Measurements from ENCODE around the gene WDR33. TPM values are rescaled to one million over a fixed set of nuclear protein-coding genes. Genes with fewer than 3 reads are reported as not detected.

WDR33 gene
- total RNA-seq, 3 donors from 2014 or later: 49.4 to 83.3 (median 50.1) TPM

DNA sequence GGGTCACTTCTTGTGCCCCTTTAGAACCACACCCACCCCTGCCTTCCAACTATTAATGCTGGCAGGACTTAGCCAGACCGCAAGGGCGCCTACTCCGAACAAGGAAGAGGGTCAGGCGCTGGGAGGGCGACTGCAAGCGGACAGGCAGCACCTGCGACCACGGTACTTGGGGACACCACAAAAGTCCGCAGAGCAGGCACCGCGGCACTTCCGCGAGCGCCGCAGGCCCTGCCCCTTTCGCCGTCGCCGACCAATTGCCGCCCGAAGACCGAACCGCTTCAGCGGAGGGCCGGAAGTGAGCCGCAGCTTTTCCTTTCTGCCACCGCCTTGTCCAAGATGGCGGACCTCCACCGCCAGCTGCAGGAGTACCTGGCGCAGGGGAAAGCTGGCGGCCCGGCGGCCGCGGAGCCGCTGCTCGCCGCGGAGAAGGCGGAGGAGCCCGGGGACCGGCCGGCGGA is 109.7 kb downstream of the WDR33 start, which contains the start of gene SFT2D3:
Gene SFT2D3, plus strand, starts transcription at position 305 of the 458 bp plus-strand sequence. Its CDS starts 32 bp downstream, at position 337.
- intact Hi-C loops (cut with DNase I; ENCODE audit: low total_unique reads): no loop called here

DNA sequence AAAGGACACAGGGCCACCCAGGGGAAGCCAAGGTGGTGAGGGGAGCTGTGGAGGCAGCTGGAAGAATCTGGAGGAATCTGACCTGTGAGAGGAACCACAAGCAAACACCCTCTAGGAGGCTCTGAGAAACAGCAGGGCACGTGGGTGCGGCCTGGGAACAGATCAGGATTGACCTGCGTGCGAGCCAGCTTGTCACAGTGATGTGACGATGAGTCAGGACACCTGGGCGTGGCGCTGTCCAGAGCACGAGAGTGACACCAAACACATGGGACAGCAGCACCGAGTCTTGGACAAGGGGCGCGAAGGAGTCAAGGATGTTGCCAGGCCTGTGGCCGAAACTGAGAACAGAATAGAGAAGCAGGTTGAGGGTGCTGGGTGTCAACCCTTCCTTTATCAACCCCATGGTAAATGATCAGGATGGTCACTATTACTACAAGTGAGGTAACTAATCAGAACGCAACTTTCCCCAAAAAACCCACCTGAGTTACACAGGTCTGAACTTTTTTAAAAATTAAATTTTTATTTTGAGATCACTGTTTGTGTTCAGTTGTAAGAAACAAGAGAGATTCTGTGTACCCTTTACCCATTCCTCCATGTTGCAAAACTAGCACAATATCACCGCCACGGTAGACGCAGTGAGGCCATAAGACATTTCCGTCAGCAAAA is 110.3 kb downstream of the WDR33 start:
- peak overlapping the region; percentile 63 to 96 (median 79) for H3K4me3 ChIP-seq
- intact Hi-C loops (cut with DNase I; ENCODE audit: low total_unique reads): no loop called here
- H3K4me1 ChIP-seq: no peaks in the 10 kb centered on the region
- H3K27me3 ChIP-seq: no peaks in the 10 kb centered on the region
- TF ChIP-seq POLR2A (IDR thresholded peaks at IDR 0.05) (no peak), POLR2AphosphoS5 (IDR thresholded peaks at IDR 0.05) (no peak), CTCF (IDR thresholded peaks at IDR 0.05) (no peak)
- DNase-seq (ENCODE audit: low spot score in 2 of 2): peak; percentile 71 to 84
- H3K9me3 ChIP-seq: no peaks in the 10 kb centered on the region
- peak overlapping the region; percentile 94 to 99 for H3K27ac ChIP-seq
- H3K36me3 ChIP-seq: no peaks in the 10 kb centered on the region

More for the DNA sequence above, 109.7 kb downstream of the WDR33 start, which contains the start of gene SFT2D3:
- TF ChIP-seq POLR2AphosphoS5 (IDR thresholded peaks at IDR 0.05) (peak; percentile 83 to 84 (median 83)), POLR2A (IDR thresholded peaks at IDR 0.05) (peak; percentile 50), CTCF (IDR thresholded peaks at IDR 0.05) (peak in 1 of 3 donors; percentile 16)
- Histone ChIP-seq H3K27me3 (no peaks in the 10 kb centered on the region), H3K9me3 (no peaks in the 10 kb centered on the region), H3K4me1 (no peaks in the 10 kb centered on the region), H3K4me3 (peak within 1 kb of the TSS; percentile 63 to 96 (median 79)), H3K36me3 (no peaks in the 10 kb centered on the region), H3K27ac (peak within 1 kb of the TSS; percentile 94 to 99)
- DNase-seq (ENCODE audit: low spot score in 2 of 2): peak; percentile 86 to 92

GRCh38 chr2:127698553-127699355 is 112.2 kb downstream of the WDR33 start:
- no peak for TF ChIP-seq POLR2AphosphoS5 (IDR thresholded peaks at IDR 0.05)
- no peak for TF ChIP-seq CTCF (IDR thresholded peaks at IDR 0.05)
- TF ChIP-seq POLR2A (IDR thresholded peaks at IDR 0.05): no peak
- Histone ChIP-seq H3K4me1 (no peaks in the 10 kb centered on the region), H3K9me3 (no peaks in the 10 kb centered on the region), H3K4me3 (no peak overlapping the region), H3K36me3 (no peaks in the 10 kb centered on the region), H3K27me3 (no peaks in the 10 kb centered on the region), H3K27ac (no peak overlapping the region)
- DNase-seq (ENCODE audit: low spot score in 2 of 2): no peak
- intact Hi-C loops (cut with DNase I; ENCODE audit: low total_unique reads): no loop called here

GRCh38 chr2:127697482-127698180 is 113.3 kb downstream of the WDR33 start:
- intact Hi-C loops (cut with DNase I; ENCODE audit: low total_unique reads): no loop called here
- no peak for DNase-seq (ENCODE audit: low spot score in 2 of 2)
- no peaks in the 10 kb centered on the region for H3K27me3 ChIP-seq
- H3K4me1 ChIP-seq: no peaks in the 10 kb centered on the region
- no peak overlapping the region for H3K27ac ChIP-seq
- TF ChIP-seq CTCF (IDR thresholded peaks at IDR 0.05) (no peak), POLR2AphosphoS5 (IDR thresholded peaks at IDR 0.05) (no peak), POLR2A (IDR thresholded peaks at IDR 0.05) (no peak)
- no peaks in the 10 kb centered on the region for H3K9me3 ChIP-seq
- no peak overlapping the region for H3K4me3 ChIP-seq
- H3K36me3 ChIP-seq: no peaks in the 10 kb centered on the region

All from breast epithelium (tissue), 4 donors.